ENCODE data around the gene BNIP1.
A peak's percentile ranks its signal among the peaks of the same experiment; 100 is the strongest.
"Not testable (repeated sequence)": the region's sequence is repeated elsewhere in the genome, so short reads cannot be mapped to it uniquely, and the experiment has no call there.

BNIP1 gene, protein sequence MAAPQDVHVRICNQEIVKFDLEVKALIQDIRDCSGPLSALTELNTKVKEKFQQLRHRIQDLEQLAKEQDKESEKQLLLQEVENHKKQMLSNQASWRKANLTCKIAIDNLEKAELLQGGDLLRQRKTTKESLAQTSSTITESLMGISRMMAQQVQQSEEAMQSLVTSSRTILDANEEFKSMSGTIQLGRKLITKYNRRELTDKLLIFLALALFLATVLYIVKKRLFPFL

DNA sequence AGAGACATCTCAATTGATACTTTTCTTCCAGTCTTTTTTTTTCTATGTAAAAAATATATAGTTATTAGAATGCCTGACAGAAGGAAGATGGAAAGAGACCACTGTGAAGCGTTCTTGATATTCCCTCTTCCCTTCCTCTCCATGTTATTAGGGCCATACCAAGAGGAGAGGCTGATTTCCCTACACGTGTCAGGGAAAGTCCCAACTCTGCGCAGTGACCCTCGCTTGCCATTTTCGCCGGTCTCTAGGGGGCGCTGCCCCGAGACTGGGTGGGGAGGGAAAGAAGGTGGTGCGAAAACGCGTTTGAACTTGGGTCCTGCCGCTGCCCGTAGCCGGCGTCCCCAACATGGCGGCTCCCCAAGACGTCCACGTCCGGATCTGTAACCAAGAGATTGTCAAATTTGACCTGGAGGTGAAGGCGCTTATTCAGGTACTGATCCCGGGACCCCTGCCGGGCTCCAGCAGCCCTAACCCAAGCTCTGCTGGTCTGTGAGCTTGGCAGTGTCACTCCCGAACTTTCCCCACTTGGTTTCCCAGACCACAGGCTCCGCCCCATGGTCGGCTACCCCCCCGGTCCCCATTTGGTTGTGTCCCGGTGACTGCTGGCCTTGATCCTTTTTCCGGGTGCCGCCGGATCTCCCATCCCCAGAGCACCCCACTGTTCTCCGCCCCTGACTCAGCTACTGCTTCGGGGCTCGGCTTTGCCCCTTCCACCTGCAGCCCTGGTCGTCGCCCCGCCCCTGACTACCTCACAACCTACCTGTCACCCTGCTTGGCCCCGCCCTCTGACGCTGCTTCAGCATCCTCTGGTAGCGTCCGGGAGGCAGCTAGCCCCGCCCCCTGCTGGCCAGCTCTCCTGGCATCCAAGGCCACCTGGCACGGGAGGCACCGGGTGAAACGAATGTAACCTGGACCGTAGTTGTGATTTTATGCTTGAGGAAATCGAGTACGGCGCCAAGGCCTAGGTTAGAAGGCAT lies at the start of gene BNIP1:
TSS of gene BNIP1 (plus strand) at position 332 of the 977 bp plus-strand sequence. CDS start at position 347, 15 bp downstream.
- DNase-seq: peak; percentile 79

DNA sequence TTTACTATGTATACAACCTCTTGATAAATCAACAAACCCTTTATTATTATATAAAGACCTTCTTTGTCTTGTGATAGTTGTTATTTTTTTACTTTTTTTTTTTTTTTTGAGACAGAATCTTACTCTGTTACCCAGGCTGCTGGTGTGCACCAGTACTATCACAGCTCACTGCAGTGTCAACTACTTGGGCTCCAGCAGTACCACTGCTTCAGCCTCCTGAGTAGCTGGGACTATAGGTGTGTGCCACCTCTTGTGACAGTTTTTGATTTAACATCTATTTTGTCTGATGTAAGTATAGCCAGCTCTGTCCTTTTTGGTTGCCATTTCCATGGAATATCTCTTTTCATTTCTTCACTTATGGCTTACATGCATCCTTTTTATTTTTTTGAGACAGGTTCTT lies 45.5 kb upstream of the BNIP1 start:
- DNase-seq: no peak

DNA sequence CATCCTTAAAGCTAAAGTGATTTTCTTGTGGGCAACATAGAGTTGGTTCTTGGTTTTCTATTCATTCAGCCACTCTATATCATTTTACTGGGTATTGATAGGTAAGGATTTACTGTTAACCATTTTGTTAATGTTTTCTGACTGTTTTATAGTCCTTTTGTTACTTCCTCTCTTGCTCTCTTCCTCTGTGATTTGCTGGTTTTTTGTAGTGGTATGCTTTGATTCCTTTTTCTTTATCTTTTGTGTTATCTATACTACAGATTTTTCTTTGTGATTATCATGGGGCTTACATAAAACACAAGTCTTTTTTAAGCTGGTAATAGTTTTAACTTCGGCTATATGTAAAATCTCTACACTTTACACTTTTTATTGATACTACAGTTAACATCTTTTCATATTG lies 44.9 kb upstream of the BNIP1 start:
- DNase-seq: no peak

DNA sequence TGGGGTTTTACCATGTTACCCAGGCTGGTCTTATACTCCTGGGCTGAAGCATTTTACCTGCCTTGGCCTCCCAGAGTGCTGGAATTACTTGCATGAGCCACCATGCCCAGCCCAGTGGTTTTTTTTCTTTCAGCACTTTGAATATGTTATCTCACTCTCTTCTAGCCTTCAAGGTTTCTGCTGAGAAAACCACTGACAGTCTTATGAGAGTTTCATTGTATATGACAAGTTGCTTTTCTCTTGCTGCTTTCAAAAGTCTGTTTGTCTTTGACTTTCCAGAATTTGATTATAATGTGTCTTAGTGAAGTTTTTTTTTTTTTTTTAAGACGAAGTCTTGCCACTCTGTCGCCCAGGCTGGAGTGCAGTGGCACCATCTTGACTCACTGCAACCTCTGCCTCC lies 43.1 kb upstream of the BNIP1 start:
- no peak for DNase-seq

DNA sequence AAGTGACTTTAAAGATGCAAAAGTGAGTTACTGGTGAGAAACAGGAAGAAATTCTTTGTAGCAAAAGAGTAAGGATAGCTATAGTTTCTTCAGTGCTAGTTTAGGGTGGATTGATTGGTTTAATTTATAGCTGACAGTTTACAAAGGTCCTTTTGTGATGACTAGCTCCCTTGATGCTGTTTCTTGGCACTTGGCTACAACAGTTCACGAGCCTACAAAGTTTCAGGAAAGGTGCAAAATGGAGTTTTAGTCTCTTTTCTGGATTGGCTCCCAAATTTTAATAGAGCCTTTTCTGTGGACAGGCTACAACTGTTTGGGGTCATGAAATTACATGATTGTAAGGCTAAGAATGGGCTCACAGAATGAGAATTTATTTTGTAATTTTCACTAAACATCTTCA lies 40.9 kb upstream of the BNIP1 start:
- no peak for DNase-seq

DNA sequence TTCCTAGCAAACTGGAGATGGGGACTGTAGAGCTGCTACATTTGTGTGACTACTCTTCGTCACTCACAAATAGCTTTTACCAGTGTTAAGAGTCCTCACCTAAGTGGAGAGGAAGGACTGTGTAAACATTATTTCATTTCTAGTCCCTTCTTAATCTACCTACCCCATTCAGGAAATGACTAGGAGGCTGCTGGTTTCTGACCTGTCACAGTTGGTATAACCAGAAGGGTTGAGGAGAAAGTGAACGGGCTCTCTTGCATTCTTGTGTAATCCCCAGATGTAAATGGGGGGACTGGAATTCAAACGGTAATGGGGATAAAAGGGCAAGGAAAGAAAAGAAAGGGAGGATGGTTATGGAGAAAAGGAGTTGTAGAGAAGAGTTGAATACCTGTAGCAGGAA lies 35.4 kb upstream of the BNIP1 start:
- no peak for DNase-seq

DNA sequence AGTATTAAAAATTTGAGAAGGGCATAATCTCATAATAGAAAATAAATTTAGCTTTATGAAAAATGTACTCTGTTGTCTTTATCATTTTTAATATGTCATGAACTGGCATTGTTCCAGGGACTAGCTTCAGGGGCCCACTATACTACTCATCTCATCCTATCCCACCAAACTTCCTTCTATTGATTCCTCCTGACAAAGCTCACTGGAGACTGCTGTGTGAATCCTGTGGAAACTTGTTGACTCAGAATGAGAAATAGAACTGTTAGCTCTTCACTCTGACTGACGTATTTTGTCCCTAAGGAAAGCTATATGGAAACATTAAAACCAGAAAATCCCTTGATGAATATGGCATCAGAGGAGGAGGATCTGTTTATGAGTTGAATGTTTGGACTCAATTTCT lies 29.8 kb upstream of the BNIP1 start:
- DNase-seq: no peak

DNA sequence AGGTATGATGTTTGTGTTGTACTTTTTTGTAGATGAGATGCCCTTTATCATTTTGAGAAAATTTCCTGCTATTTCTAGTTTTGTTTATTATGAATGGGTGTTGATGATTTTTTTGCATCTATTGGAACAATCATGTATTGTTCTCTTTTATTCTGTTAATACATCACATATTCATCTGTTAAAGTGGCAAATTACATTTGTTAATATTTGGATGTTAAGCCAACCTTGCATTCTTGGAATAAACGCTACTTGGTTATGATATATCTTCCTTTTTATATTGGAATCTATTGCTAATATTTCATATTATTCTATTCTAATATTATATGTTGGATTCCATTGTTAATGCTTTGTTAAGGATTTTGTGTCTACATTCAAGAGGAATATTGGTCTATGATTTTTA lies 24.6 kb upstream of the BNIP1 start:
- no peak for DNase-seq

DNA sequence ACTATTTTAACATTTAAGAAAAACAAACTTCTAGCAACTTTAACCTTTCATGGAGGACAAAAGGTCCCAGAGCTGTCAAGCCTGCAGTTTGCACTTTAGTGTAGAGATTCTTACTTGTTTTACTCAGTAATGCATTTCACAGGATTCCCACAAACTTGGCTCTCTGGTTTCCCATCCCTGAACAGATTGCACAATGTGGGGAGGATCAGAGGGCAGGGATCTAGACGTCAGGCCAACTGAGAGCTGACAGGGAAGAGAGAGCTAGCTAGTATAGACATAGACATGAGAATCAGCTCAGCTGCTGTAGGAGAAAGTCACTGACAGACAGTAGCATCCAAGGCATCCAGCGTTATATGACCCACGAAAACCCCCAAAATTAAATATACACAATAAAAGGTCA lies 20.9 kb upstream of the BNIP1 start:
- DNase-seq: no peak

DNA sequence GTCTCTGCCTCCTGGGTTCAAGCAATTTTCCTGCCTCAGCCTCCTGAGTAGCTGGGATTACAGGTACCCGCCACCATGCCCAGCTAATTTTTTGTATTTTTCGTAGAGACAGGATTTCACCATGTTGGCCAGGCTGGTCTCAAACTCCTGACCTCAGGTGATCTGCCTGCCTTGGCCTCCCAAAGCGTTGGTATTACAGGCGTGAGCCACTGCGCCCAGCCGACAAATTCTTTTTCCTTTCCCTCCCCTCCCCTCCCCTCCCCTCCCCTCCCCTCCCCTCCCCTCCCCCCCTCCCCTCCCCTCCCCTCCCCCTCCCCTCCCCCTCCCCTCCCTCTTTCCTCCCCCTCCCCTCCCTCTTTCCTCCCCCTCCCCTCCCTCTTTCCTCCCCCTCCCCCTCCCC lies 12.2 kb upstream of the BNIP1 start:
- not testable (repeated sequence) for DNase-seq

DNA sequence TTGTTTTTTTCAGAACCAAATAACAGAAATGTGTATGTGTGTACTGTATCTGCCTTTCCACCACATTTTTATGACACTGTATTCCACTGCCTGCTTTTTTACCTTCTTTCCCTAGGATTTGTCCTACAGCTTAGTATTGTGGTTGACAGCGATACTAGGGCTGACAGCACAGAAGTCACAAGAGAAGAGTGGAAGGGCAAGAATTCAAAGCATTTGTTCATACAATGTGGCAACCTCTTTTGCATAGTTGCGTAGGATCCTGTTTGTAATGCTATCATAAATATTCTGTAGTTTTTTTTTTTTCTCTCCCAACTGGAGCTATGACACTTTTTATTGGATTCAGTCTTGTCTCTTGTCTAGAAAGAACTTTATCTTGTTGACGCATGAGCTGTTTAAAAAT lies 5.6 kb upstream of the BNIP1 start:
- no peak for DNase-seq

DNA sequence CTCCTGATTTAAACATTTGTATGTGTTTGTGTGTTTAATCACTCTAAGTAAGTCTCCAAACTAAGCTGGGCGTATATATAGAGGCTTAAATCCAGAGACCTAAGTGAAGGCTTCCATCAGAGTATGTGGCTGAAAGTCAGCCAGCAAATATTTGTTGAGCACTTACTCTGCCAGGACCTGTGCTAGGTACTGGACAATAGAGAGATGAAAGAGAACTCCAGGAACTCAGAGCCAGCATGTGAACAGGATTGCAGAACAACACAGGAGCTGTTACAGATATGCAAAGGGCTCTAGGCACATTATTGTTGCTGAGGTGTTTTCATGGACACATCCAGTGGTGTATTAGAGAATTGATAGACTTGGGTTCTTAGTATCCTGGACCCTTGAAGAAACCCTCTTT lies 4.7 kb upstream of the BNIP1 start:
- no peak for DNase-seq

DNA sequence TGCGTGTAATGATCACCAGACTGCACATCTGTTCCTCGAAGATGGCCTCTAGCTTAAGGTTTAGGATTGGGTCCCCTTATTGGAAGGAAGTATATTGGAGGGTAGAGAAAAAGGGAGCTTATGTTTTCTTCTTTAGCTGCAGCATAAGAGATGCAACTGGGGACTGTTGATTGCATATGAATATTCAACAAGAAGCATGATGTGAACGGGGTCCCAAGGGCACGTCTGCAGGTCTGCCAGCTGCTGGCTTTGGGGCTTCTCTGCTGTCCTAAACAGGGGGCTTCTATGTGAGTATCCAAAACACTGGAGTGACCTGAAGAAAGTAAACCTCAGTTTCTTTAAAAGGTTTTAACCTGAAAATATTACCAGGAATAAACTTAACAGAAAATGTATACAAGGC lies 3.6 kb upstream of the BNIP1 start:
- DNase-seq: no peak

DNA sequence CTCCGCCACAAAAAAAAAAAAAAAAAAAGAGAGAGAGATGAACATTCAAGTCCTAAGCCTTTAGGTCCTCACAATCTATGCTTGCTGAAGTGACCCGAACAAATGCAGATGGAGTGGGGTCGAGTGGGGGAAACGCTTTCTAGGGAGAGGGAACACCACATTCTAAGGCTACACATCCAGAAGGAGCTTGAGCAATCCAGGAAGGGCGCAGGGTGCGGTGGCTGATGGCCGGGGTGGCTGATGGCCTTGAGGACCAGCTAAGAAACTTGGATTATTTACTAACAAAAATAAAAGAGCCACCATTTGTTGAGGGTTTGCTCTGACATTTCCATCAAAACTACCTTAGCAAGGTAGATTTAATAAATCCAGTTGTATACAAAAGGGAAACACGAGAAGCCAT lies 764 bp upstream of the BNIP1 start:
- DNase-seq: no peak

DNA sequence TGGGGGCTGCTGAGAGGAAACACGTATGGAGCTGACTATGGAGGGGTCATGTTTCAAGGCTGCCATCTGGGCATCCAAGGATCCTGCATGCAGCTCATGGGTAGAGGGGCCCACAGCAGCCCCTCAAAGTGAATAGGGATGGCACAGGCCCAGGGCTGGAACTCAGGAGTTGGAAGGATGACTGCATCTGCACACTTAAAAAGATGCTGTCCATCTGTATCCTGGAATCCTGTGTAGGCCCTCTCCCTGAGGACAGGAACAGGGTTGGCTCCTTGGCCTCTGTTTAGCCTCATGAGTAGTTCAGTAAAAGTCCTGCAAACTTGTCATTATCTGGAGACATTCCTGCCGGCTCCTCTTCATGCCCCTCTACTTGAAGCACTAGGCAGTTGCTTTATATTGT lies 4.0 kb downstream of the BNIP1 start:
- no peak for DNase-seq

DNA sequence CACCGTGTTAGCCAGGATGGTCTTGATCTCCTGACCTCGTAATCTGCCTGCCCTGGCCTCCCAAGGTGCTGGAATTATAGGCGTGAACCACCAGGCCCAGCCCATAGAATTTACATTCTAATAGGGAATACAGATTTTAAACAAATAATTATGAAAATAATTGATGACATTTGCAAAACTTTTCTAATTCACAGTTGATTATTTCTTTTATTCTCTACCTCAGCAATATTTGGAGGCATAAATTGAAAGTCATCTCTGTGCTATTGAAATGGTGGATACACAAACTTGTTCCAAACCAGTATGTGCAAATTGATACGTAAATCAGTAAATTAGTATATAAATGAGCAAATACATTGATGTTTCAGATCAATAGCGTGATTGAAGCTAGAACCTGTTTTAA lies 8.2 kb downstream of the BNIP1 start:
- DNase-seq: no peak

DNA sequence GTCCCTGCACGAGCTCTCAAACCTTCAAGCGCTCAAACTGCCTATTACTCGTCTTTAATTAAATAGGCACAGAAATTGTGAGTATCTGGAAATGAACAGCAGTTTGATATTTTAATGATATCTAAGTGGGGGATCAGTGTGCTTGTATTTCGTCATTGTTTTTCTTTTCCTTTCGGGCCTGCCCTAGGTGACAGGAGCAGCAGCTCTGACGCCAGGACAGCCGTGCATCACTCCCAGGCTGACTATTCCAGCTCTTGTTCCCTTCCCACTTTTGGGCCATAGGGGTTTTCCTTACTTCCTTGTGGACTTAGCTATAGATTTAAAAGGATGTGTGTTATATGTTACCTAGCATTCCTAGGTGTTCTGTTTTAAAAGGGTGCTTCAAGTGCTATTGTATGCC lies 9.5 kb downstream of the BNIP1 start:
- no peak for DNase-seq

DNA sequence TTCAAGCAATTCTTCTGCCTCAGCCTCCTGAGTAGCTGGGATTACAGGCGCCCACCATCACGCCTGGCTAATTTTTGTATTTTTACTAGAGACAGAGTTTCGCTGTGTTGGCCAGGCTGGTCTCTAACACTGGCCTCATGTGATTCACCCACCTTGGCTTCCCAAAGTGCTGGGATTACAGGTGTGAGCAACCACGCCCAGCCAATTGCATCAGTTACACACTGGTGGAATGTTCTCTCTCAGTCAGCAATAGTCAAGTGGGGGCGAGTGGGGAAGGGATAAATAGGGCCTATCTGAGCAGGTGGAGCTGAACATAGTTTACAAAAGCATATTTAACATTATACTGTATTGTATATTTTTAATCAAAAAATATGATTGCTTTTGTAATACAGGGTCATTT lies 10.3 kb downstream of the BNIP1 start:
- not testable (repeated sequence) for DNase-seq

DNA sequence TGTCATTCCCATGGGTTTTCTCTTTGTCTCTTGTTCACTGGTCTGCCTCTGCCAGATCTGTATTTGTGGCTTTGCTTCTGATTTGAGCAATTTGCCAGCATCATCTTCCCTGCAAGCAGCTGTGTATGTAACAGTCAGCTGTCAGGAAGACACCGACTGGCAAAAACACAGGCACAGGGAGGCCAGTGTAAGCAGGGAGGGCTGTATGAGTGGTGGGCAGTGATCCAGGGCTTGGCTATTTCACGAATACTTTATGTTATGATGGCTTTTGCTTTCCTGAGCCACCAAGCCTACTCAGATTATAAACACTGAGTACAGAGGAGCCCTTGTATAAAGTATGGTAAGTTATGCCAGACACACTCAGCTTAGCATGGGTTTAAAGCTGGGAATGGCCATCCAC lies 11.6 kb downstream of the BNIP1 start:
- no peak for DNase-seq

DNA sequence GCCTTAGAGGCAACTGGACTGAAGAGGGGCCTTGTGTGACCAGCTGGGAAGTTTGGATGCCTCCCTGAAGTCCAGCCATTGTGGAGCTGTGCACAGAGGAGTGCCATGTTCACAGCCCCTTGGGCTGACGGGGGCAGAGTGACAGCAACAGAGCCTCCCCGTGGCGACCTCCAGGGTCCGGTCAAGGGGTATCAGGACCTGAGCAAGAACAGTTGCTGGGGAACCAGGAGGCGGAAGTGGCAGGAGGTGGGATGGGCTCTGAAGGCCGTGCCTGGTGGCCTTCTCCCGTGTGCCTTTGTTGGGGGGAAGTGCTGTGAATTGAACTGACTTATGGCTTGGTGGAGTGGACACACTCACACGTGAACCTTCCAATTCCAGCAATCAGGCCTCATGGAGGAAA lies 14.0 kb downstream of the BNIP1 start:
- DNase-seq: no peak

DNA sequence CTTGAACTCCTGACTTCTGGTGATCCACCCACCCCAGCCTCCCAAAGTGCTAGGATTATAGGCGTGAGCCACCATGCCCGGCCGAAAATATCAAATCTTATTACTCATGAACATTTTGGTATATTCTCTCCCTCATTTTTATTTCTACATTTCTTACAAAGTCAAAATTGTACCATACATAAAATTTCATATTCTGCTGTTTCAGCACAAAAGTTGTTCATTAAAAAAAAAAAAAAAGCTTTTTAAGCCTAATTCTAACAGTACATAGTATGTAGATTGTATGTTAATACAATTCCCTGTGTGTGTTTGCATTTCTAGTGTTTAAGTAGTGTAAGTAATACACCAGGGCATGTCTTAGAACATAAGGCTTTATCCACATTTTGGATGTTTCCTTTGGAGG lies 14.9 kb downstream of the BNIP1 start:
- no peak for DNase-seq

DNA sequence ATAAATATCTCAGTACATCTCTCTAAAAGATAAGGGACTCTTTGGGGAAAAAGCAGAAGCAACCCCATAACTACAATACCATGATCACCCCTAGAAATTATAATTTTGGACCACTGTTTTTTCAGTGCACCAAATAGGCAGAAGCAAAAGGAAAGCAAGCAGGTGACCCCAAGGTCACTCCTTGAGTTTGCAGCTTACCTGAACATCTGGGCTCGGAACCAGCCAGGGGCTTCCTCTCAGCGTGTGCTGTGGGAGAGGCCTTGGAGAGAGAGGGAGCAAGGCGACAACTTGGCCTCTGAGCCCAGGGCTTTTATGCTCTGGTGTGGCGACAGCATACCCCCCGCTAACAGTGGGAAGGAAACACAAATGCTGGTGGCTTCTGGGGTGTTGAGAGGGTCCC lies 16.8 kb downstream of the BNIP1 start:
- no peak for DNase-seq

DNA sequence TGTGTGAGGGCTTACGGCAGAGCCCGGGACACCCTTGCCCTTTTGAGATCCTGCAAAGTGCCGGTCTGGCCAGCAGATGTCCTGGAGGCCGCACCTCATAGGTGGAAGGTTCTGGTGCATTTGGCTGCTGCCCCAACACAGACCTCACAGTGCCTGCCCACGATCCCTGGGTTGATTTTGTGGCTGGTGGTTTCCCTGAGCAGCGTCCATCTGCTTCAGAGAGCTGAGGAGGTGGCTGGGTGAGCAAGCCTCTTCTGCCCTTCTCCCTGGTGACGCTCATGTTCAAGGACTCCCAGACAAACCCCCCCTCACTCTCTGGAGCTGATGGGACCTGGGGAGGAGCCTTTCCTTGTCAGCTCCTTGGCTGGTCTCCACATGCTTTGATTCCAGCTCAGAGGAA lies 18.9 kb downstream of the BNIP1 start:
- no peak for DNase-seq

DNA sequence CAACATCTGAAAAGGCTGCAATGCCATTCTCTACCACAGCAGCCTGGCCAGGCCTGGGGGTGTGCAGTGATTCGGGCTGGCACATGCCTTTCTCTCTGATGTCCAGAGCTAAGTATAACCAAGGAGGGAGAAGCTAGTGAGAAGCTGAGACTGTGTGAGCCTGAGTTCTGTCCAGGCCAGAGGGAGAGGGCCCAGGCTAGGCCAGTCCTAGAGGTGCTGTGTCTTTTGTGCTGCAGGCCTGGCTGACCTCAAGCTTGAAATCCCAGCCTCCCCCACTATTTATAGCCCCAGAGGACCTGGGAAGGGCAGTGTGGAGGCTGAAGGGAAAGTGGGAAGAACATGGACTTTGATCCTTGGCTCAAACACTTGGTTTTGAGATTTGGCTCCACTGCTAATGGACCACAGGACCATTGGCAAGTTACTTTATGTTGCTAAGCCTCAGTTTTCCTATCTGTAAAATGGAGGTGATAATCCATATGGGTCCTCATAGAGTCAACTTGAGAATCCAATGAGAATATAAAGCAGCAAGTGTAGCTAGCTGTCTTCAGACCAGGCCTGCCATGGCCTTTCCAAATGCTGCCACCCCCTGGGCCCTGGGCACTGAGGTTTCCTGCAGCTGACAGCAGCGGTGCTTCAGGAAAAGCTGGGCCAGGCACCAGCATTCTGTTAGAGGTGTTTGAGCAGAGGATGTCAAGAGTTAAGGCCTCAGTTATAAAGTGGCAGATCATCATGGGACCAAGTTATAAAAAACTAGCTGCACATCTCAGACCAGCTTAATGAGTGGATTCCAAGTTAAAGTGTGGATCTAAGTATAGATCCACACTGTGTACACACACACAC lies 21.1 kb downstream of the BNIP1 start:
- no peak for DNase-seq
